HG02623 (cell line): ENCODE measurements around the gene TOX2.
A peak's percentile ranks its signal among the peaks of the same experiment; 100 is the strongest.

ENCODE experiments used
- ATAC-seq: cut with Tn5 transposase; IDR thresholded peaks from one replicate; pipeline ENCODE4 v1.9.1; 2021; ENCODE audit warnings: moderate library complexity; ENCODE audit not compliant: unreplicated experiment

The TOX2 gene

GRCh38 chr20:43914311-43915210 is at the start of gene TOX2:
Gene TOX2, plus strand, starts transcription at chr20:43914852. Its CDS starts 40 bp downstream, at chr20:43914892.
- peak; percentile 43 for ATAC-seq

GRCh38 chr20:43868091-43868490 is 46.6 kb upstream of the TOX2 start:
- ATAC-seq = no peak

- no peak for ATAC-seq
Observed at GRCh38 chr20:43870484-43870883, 44.2 kb upstream of the TOX2 start.

GRCh38 chr20:43878776-43879175 is 35.9 kb upstream of the TOX2 start:
- ATAC-seq = no peak

- ATAC-seq = no peak
Observed at GRCh38 chr20:43893930-43894329, 20.7 kb upstream of the TOX2 start.

- ATAC-seq = no peak
Observed at GRCh38 chr20:43894491-43894890, 20.2 kb upstream of the TOX2 start.

- no peak for ATAC-seq
Observed at GRCh38 chr20:43895235-43895634, 19.4 kb upstream of the TOX2 start.

- ATAC-seq = no peak
Observed at GRCh38 chr20:43899274-43900120, 15.2 kb upstream of the TOX2 start.

GRCh38 chr20:43900121-43900466 is 14.6 kb upstream of the TOX2 start:
- ATAC-seq = no peak

GRCh38 chr20:43900496-43900895 is 14.2 kb upstream of the TOX2 start:
- ATAC-seq = no peak

- no peak for ATAC-seq
Observed at GRCh38 chr20:43901296-43901695, 13.4 kb upstream of the TOX2 start.

GRCh38 chr20:43903953-43904826 is 10.5 kb upstream of the TOX2 start:
- no peak for ATAC-seq

- ATAC-seq = no peak
Observed at GRCh38 chr20:43904827-43905177, 9.8 kb upstream of the TOX2 start.

- no peak for ATAC-seq
Observed at GRCh38 chr20:43906505-43907034, 8.1 kb upstream of the TOX2 start.

- no peak for ATAC-seq
Observed at GRCh38 chr20:43909211-43909610, 5.4 kb upstream of the TOX2 start.

GRCh38 chr20:43909720-43910119 is 4.9 kb upstream of the TOX2 start:
- no peak for ATAC-seq

- ATAC-seq = no peak
Observed at GRCh38 chr20:43910564-43910963, 4.1 kb upstream of the TOX2 start.

- ATAC-seq = no peak
Observed at GRCh38 chr20:43911066-43911465, 3.6 kb upstream of the TOX2 start.

- no peak for ATAC-seq
Observed at GRCh38 chr20:43913291-43914025, 1.2 kb upstream of the TOX2 start.
